ENCODE results near the gene OR52N1.

DNA sequence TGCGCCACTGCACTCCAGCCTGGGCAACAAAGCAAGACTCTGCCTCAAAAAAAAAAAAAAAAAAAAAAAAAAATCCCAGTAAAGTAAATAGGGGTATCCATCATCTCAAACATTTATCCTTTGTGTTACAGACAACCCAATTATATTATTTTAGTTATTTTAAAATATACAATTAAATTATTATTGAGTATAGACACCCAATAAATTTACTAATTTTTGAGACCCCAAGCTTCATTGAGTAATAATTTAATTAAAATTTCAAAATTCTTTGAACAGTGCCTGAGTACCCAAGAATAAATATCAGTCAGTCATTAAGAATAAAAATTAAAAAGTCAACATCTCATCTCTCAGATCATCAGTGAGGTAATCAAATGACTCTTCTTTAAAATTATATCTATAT, 37.1 kb downstream of the OR52N1 start, which contains the start of gene OR52N4:
- no peak for TF ChIP-seq POLR2A (IDR thresholded peaks at IDR 0.05)
- no peak for TF ChIP-seq CTCF (IDR thresholded peaks at IDR 0.05)
